GM20000 (cell line): ENCODE measurements around the gene ADGRG4.

ENCODE experiments used
- DNase-seq: peaks from one replicate; pipeline ENCODE4 v3.0.0; 2012; ENCODE audit warnings: low spot score
- CTCF ChIP-seq: IDR thresholded peaks from 2 replicates; pipeline ENCODE4 v1.5.1; 2012; ENCODE audit warnings: mild to moderate bottlenecking, control low read depth; ENCODE audit errors: extremely low read depth, missing control alignments

ADGRG4 gene

GRCh38 chrX:136456133-136456532 is 155.4 kb downstream of the ADGRG4 start:
- no peak for DNase-seq
- TF ChIP-seq CTCF: no peak

GRCh38 chrX:136457303-136457917 is 156.6 kb downstream of the ADGRG4 start:
- no peak for TF ChIP-seq CTCF
- no peak for DNase-seq

GRCh38 chrX:136464589-136464988 is 163.8 kb downstream of the ADGRG4 start:
- no peak for DNase-seq
- TF ChIP-seq CTCF: no peak
